Spleen (tissue), 7 donors: Measurements from ENCODE around the gene NUAK2.

Source experiments
- CTCF ChIP-seq, 11 experiments: fragments of 200-600 bp in 7 of 11; fragments of 450-650 bp in 4 of 11; sonication (generic) in 4 of 11; IDR thresholded peaks in 8 of 11; conservative IDR thresholded peaks in 3 of 11; 1 replicate in 7 of 11; 2 replicates in 4 of 11; pipeline versions ENCODE4 v1.4.0 to v1.8.0; 2016 to 2021; ENCODE audit warnings: antibody characterized with exemption in 11 of 11, inconsistent platforms in 4 of 11, mild to moderate bottlenecking in 1 of 11
- POLR2A ChIP-seq, 3 donors: fragments of 450-650 bp; IDR thresholded peaks; one replicate each; pipeline ENCODE4 v1.5.1; 2017; ENCODE audit warnings: antibody characterized with exemption in 3 of 3, mild to moderate bottlenecking in 1 of 3
- donor health status: DM: no; HTN: no; CAD: no; lungs with moderate emphysema.
- donor health status: DM: no; HTN: no; CAD: no.
- donor health status: DM: no; HTN: no; CAD: no.

DNA sequence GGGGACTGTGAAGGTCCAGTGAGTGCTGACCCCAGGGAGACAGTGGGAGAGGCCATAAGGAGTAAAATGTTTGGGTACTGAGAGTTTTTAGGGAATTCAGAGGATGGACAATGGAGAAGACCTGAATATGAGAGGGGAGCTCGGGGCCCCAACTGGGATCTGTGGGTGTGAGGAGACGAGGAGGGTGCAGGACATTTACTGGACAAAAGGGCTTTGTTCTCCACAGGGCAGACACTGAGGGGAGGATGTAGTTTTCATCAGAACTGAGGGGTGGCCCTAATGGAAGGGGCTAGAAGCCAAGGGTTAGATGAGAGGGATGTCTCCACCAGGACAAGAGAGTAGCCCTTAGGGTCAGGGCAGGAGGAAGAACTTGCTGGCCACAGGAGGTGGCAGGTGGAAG is 63.8 kb downstream of the NUAK2 start:
- TF ChIP-seq CTCF (IDR thresholded peaks at IDR 0.05 in 8 of 11, conservative IDR thresholded peaks at IDR 0.05 in 3 of 11) (no peak), POLR2A (IDR thresholded peaks at IDR 0.05) (no peak)
